HepG2 (cell line): ENCODE results near the gene CCS.

Source experiments
- CTCF ChIP-seq: sonication (generic); formaldehyde crosslinking; IDR thresholded peaks from 2 replicates; pipeline ENCODE4 v1.5.0; 2020; ENCODE audit warnings: mild to moderate bottlenecking, missing genetic modification reagents, moderate library complexity
- PHF20 ChIP-seq: sonication (generic); formaldehyde crosslinking; IDR thresholded peaks from 2 replicates; pipeline ENCODE4 v1.5.0; 2020; ENCODE audit warnings: mild to moderate bottlenecking, missing genetic modification reagents
- ZMYM4 ChIP-seq: sonication (generic); formaldehyde crosslinking; IDR thresholded peaks from 2 replicates; pipeline ENCODE4 v1.8.1; 2023; ENCODE audit warnings: mild to moderate bottlenecking, missing genetic modification reagents

- TF ChIP-seq CTCF (CRISPR knock-in tag) (no peak), ZMYM4 (CRISPR knock-in tag) (no peak), PHF20 (CRISPR knock-in tag) (no peak)
Measured at GRCh38 chr11:66554602-66555001, 38.4 kb upstream of the CCS start.
